Measurements from ENCODE around the gene HTATIP2. TPM values are rescaled to one million over a fixed set of nuclear protein-coding genes. Genes with fewer than 3 reads are reported as not detected.

The HTATIP2 gene
- total RNA-seq, 1 experiment from 2014 or later, result 62.5 TPM

DNA sequence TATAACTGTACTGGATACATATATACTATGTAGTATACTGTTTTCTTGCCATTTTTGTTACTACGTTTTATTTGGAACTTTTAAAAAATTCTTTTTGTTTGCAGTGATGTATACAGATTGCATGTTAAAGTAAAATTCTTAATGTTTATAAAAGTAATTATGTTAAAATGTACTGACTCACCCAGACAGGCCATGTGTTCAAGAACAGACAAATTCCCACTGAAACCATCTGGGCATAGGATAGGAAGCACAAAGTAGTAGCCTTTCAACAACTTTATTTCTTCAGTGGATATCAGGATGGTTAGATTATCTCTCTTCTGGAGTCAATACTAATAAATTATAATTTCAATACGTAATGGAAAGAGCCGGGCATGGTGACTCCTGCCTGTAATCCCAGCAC is 43.8 kb downstream of the HTATIP2 start:
- in situ Hi-C loops (cut with HindIII; ENCODE audit: low pct_unique_long_range_greater_than_20kb, low sequenced_read_pairs), result no loop called here
- no peak for DNase-seq (ENCODE audit: low read depth, low spot score)

DNA sequence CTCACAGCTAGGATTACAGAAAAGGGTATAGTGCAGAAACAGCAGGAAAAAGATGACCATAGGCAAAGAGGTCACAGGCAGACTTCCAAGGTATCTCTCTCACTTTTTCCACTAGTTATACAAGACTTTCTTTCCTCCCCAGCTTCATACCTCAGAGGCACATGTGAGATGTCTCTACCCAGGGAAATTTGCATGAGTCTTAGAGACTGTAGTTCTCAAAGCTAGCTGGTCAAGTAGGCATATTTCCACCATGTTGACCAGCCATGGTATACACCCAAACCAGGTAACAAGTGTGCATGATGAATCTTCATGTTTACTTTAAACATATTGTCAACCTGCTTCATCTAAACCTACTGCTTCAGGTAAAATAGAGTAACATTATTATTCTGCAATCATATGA is 51.9 kb downstream of the HTATIP2 start:
- no peak for DNase-seq (ENCODE audit: low read depth, low spot score)
- in situ Hi-C loops (cut with HindIII; ENCODE audit: low pct_unique_long_range_greater_than_20kb, low sequenced_read_pairs), result no loop called here

DNA sequence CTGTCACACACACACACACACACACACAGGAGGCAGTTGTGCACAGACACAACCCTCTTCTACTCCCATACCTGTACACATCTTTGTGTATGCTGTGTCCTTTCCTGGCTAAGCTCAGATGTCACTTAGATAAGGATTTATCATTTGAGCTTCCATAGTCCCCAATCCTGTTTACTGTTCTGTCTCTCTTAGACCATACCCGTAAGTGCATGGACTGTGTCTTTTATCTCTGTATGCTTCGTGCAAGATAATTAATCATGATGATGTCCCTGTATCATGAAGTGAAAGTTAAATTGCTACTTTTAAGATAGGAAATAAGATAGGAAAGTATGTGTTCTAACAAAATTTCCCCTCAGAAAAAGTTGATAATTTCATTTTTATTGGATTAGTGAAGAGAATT is 54.3 kb downstream of the HTATIP2 start:
- in situ Hi-C loops (cut with HindIII; ENCODE audit: low pct_unique_long_range_greater_than_20kb, low sequenced_read_pairs), result no loop called here
- DNase-seq (ENCODE audit: low read depth, low spot score), result no peak

- in situ Hi-C loops (cut with HindIII; ENCODE audit: low pct_unique_long_range_greater_than_20kb, low sequenced_read_pairs), result no loop called here
Observed at GRCh38 chr11:20421946-20422345, 58.4 kb downstream of the HTATIP2 start.

GRCh38 chr11:20429216-20429615 is 65.7 kb downstream of the HTATIP2 start:
- in situ Hi-C loops (cut with HindIII; ENCODE audit: low pct_unique_long_range_greater_than_20kb, low sequenced_read_pairs), result no loop called here
- DNase-seq (ENCODE audit: low read depth, low spot score), result no peak

More at GRCh38 chr11:20421946-20422345, 58.4 kb downstream of the HTATIP2 start:
- DNase-seq (ENCODE audit: low read depth, low spot score), result no peak

Other genes starting within 250 kb of the HTATIP2 start
- not detected in 2 replicates for gene DBX1, start 203.2 kb upstream of the HTATIP2 start, total RNA-seq (2014; rRNA removed; shearing (Covaris generic))
- gene PRMT3, start 24.0 kb downstream of the HTATIP2 start, total RNA-seq (2014; rRNA removed; shearing (Covaris generic)), result 46.4 and 51.6 TPM in 2 replicates
- gene SLC6A5, start 235.9 kb downstream of the HTATIP2 start, total RNA-seq (2014; rRNA removed; shearing (Covaris generic)), result not detected in 2 replicates